NCI-H187 (cell line): ENCODE results near the gene TEX35.
"Not testable (repeated sequence)": the region's sequence is repeated elsewhere in the genome, so short reads cannot be mapped to it uniquely, and the experiment has no call there.

Source experiments
- DNase-seq, 2 experiments: peaks; one replicate each; lab custom pipeline; 2025; lab: John Stamatoyannopoulos, UW

The TEX35 gene

DNA sequence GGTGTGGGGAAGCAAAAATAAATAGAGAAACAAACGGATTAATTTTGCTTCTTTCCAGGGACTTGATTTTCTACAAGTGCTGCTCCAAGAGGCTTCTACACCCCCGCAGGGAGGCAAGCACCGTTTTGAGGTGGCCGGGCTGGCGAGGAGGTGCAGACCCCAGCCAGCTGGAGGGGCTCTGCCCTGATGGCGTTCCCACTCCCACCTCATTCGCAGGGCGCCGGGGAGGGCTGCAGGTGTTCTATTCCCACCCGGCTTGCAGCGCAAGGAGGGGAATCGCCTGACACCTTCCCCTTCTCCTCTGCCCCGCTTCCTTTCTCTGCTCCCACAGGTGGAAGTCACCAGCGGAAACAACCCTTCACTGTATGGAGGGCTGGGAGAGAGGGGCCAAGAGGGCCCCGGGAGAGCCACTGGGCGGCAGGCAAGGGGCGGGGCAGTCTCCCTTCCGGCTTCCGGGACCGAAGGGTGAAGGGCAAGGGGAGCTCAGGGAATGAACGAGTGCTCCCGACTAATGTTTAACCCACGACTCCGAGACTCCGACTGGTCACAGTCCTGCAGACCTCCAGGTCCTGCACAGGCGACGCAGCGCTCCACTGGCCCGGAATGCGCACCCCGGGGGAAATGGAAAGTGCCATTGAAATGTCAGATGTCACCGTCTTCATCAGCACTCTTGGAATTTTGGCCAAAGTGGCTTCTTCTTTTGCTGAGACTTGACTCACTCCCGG, 29.1 kb downstream of the TEX35 start:
- peak in 1 of 2 experiments; percentile 49 for DNase-seq

DNA sequence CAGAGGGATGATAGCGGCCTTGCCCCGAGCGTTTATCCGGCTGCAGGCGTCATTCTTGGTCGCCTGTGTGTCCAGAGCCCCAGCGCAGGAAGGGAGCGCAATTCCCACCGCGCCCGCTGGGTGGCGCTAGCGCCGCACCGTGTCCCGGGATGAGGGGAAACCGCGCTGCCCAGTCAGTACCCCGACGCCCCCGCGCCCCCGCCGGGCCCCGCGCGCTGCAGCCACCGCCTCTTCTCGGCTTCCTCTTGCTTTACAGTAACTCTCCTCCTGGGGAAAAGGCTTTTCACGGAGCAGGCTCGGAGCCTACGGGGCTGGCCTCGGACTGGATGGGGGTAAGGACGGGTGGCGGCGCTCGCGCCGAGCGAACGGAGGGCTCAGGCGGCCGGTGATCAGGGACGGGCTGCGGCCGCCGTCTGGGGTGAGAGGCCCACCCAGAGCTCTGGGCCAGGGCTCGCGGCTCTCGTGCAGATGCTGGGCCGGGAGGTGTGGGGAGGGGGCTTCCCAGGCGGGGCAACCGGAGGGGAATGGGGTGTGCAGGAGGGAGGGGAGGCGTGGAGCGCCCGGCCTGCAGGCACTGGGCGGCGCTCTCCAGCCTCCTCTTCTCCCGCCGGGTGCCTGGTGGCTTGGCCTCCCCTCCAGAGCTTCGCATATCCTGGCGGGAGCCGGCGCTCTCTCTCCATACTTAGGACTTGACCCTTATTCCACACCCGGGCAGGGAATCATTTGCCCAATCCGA, 29.8 kb downstream of the TEX35 start:
- peak; percentile 85 to 89 for DNase-seq

DNA sequence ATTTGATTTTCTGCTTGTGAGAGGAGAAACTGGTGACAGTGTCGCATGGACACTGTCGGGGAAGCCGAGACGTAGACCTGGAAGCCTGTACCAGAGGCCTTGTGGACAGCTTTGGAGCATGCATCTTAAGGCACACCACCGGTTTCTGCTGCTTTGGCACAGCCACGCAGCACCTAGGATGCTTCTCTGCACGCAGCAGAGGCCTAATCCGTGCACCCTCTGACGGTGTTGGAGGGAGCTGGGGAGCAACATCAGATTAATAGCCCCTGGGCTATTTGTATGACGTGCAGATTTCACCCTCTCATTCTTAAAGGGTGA, 30.3 kb downstream of the TEX35 start:
- DNase-seq, result no peak

DNA sequence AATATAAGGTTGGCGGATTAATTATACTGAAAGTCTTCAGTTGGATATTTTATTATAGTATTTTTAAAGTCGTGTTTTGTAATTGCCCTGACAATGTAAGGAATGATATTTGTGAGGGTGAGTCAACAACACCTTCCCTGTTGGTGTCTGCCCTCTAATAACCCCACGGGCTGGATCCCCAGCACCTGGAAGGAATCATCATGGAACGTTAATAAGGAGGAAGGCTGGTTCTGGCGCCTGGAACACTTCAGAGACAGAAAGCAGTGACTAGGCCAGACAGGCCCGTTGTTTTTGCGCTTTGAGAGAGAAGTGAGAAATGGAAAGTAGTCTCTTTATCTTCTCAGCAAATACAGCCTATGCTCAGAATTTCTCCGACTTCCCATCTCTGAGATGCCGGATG, 31.6 kb downstream of the TEX35 start:
- no peak for DNase-seq

DNA sequence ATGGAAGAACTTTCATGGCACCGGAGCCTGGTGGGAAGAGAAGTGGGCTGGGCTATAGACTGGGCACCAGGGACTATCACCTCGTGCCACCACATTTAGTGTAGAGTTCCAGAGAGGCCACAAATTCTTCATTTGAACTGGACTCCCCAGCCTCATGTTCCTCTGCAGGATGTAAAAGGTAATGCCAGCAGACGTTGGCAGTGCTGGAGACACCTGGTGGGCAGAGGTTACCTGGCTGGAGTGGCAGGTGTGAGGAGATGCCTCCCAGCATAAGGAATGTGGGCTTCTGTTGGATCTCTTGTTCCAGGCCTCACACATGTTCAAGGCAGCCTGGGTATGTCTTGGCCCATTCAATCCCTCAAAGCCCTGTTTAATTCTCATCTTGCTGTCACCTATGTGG, 35.2 kb downstream of the TEX35 start:
- DNase-seq, result no peak

DNA sequence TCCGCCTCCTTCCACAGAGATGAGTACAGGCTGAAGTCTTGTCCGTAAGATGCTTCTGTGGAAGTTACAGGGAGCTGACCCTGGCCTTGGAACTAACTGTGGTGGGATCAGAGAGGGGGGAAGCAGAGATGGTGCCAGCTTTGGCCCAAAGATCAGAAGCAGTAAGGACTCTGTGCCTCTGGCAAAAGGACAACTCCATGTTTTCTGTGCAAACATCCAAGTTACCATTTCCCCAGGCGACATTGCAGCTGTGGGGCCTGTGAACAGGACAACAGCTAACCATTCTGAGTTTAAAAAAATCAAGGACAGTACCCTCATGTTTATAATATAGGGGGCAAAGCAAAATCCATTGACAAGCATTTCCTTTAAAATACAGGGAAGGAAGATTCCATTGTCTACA, 38.4 kb downstream of the TEX35 start:
- DNase-seq, result no peak

DNA sequence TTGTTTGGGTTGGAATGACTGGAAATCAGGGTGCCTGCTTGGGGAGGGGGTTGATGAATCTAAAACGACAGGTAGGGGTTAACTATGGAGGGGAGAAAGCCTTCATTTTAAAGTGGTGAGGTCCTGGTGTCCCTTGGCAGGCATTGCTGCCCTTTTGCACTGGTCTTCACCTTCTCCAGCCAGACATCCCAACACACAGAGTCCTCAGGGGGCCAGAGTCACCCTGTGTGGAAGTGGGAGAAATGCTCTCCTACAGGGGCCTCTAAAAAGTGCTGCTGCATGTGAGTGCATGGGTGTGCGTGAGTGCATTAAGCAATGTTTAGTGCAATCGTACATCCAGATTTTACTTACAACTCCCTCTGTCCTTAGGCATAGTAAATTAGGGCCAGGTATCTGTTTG, 39.0 kb downstream of the TEX35 start:
- no peak for DNase-seq

DNA sequence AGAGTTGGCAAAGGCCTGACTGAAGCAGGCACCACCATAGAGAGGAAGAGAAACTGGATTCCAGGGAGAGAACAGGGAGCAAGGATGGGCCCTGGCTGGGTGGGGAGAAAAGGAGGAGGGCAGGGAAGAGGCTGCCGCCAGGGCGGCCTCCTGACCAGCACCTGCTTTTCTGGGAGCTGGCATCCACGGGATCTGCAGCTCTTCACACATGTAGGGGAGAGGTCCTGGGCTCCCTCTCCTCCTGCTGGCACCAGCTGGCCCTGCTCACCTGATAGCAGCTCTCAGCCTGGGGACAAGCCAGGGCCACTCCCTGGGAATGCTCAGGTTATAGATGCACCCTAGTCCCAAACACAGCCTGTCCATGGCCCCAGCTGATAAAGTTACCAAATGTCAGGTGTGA, 39.9 kb downstream of the TEX35 start:
- no peak for DNase-seq

DNA sequence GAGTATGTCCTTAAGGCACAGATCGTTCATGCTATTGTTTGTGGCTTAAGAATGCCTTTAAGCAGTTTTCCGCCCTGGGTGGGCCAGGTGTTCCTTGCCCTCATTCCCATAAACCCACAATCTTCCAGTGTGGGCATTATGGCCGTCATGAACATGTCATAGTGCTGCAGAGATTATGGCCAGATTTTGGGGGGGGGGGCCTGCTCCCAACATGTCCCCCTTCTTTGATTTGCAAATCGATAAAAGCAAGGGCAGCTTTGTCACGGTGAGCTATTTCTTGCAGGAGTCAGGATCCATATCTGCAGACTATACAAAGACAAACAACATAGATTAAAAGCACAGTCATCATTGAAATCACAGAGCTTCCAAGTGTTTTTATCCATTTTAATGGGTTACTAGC, 41.4 kb downstream of the TEX35 start:
- DNase-seq, result not testable (repeated sequence)

DNA sequence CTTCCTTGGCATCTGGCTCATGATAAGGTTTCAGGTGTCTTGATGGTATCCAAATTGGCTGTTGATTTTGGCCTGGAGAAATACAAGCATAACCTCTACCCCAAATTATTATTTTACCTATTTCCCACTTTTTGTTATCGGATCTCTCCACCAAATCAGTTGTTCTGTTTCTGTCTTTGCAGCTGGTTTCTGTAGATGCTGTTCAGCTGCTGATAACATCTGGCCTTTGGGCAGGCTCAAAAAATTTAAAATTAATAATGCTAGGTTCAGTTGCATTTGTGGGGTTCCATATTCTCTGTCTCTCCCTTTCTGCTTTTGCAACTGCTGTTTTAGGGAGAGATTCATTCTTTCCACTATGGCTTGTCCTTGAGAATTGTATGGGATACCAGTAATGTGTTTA, 42.7 kb downstream of the TEX35 start:
- not testable (repeated sequence) for DNase-seq

DNA sequence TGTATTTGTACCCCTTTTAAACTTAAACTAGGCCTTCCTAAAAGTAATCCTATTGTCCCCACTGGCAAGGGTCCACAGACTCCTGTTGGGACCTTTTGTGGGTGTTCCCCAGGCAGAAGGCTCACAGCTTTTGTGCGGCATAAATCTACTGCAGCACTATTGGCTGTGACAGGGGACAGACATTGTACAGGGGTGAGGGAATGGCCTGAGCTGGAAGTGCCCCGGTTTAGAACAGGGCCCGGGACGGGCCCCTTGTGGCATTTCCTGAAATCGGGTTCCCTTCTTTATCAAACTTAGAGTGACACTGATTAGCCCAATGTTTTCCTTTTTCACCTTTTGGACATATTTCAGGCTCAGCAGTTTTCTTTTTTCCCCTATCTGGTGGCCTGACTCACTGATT, 45.9 kb downstream of the TEX35 start:
- not testable (repeated sequence) for DNase-seq

DNA sequence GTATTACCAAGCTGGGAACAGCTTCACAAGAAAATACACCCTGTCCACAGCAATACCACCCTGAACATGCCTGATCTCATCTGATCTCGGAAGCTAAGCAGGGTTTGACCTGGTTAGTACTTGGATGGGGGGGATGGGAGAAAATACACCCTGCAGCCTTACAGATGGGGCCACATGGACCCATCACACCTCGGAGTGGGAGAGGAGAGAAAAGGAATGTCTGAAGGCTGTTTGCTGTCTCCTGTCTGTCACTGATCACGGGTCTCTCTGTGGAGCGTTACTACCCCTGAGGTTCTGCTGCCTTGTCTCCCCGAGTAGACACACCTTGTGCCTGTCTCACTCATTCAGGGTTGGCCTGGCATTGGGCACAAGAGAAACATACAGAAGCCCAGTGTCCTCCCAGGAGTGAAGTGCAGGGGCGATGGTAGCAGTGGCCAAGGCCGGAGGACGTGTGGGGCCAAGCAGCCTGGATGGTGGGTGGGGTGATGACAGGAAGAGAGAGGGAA, 48.0 kb downstream of the TEX35 start:
- no peak for DNase-seq

DNA sequence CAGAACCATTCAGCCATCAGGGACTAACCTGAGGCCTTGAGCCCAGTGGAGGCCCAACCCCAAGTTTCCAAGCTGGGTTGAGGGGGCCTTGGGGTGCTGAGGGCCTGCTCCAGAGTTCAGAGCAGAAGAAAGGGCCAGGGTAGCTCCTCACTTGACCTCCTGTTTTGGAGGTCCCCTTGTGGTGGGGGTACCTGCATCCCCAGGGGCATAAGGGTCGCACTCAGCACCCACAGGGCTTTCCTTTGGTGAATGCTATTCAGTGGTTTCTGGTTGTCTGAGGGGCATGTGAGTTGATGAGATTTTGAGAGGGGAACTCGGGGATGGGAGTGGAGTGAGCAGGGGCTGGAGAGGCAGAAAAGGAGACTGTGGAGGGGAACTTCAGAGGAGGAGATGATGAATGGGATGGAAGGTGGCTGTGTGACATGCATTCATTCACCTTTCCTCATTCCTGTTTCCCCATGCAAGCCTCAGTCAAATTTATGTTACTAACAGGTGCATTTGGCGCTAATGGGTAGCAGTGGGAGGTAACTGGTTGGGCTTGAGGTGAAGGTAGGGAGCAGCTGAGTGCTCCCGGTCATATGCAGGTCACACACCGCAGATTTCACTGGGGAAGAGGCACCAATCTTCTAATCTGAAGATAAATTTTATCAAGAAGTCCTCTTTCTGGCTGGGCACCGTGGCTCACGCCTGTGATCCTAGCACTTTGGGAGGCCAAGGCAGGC, 50.4 kb downstream of the TEX35 start:
- DNase-seq, result no peak

DNA sequence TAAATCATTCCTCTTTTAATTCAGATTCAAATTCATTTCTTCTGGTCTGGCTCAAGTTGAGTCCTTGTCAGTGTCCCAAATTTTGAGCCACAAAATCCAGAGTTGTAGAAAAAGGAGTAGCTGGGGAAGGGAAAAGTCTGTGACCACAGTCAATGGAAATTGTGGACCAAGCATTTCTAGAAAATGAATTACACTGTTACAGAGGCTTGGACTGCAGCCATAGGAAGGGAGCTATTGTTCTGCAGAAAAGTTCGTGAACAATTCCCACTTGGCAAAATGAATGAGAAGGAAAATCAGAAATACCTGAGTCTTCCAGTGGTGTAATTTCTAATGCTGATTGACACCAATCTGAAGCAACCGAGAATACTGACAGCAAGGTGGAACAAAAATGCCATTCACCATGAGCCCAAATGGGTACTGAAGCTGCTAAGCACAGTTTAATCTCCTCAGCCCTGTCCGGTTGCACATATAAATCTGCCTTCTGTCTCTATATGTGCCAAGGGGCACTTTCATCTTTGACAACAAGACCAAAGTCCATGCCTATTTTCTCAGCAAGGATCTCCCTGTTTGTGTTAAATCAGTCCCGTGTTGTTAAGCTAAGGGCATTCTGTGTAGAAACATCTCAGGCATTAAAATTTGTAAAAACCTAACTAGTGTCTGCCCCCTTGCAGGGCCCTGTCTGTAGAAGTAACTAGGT, 51.3 kb downstream of the TEX35 start:
- no peak for DNase-seq

DNA sequence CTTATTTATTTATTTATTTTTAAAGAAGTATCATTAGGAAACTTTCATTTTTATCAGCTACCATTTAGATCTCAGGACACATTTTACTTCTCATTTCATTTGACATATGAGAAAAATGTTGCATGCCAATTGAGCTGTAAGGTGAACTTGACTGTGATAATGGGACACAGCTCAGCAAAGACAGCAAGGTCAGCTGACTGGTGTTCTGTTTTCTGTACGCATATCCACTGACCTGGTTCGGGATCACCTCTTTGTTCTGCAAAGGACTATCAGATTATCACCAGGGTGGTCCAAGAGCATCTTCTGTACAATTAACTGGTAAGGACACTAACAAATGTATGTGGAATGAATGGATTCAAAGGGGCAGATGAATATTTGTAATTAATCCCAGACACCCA, 51.9 kb downstream of the TEX35 start:
- DNase-seq, result no peak

DNA sequence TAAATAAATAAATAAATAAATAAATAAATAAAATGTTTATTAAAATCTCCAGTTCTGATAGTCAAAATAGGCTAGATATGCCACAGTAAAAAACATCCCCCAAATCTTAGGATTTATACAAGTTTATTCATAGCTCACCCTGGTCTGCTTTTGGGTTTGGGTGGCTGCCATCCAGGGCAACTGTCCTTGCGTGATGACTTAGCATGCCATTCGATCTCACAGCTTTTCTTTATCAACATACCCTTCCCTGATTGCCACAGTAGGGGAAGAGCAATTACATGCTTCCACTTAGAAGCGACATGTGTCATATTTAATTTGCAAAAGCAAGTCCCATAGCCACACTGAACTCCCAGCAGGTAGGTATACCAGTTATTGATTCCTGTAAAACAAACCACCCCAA, 52.7 kb downstream of the TEX35 start:
- DNase-seq, result no peak

DNA sequence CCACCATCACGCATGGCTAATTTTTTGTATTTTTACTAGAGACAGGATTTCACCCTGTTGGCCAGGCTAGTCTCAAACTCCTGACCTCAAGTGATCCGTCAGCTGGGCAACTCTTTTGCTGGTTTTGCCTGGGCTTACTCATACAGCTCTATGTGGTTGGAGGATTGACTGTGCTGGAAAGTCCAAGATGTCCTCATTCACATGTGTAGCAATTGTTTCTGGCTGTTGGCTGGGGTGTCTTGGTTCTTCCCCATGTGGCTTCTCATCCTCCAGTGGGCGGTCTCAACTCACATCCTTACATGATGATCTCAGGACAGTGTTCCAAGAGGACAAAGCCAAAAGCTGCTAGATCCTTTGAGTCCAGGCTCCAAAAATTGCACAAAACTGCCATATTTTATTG, 53.3 kb downstream of the TEX35 start:
- no peak for DNase-seq

DNA sequence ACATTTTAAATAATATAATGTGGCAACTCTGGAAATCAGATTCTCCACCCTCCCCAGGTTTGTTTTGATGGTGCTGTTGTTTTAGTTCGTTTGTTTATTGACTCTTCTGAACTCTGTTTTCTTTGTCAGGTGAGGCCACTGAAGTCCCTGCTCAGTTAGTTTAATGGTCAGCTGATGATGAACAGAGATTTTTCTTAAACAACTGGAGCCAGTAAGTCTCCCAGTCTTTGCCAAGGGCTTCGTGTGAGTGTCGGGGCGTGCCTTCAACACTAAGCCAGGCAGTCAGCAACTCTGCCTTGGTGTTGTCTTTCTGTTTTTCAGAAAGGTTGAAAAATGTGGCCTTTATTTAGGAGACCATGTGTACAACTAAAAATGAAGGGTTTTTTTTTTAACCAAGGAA, 58.9 kb downstream of the TEX35 start:
- no peak for DNase-seq
